CD14-positive monocyte (primary cell): Measurements from ENCODE around the gene PI4K2A. TPM values are rescaled to one million over a fixed set of nuclear protein-coding genes. Genes with fewer than 3 reads are reported as not detected.
A peak's percentile ranks its signal among the peaks of the same experiment; 100 is the strongest.

Experiments used
- DNase-seq, 3 donors: peaks; one replicate each; pipeline ENCODE4 v3.0.0-alpha.2; 2011 to 2022
- H2AFZ ChIP-seq: 2 replicates; pipeline ENCODE4 v1.6.0; 2012; ENCODE audit warnings: mild to moderate bottlenecking, low read depth, low read length, inconsistent platforms; ENCODE audit not compliant: insufficient read depth, poor library complexity, severe bottlenecking
- H3K27ac ChIP-seq, 2 donors: 1 replicate in 1 of 2; 2 replicates in 1 of 2; pipeline ENCODE4 v1.5.1; 2012 to 2013; ENCODE audit warnings: low read length in 2 of 2, control low read depth in 1 of 2, inconsistent platforms in 1 of 2, low read depth in 1 of 2, mild to moderate bottlenecking in 1 of 2
- H3K27me3 ChIP-seq, 2 donors: one replicate each; pipeline versions ENCODE4 v1.6.0 to v1.6.1; 2011 to 2013; ENCODE audit warnings: low read length in 2 of 2; ENCODE audit not compliant: control insufficient read depth in 2 of 2, insufficient read depth in 2 of 2
- H3K36me3 ChIP-seq, 2 donors: replicated peaks in 1 of 2; 1 replicate in 1 of 2; 2 replicates in 1 of 2; pipeline versions ENCODE4 v1.5.1 to v1.6.1; 2012 to 2013; ENCODE audit warnings: low read length in 2 of 2, control low read depth in 1 of 2, inconsistent platforms in 1 of 2, mild to moderate bottlenecking in 1 of 2; ENCODE audit not compliant: insufficient read depth in 2 of 2, control insufficient read depth in 1 of 2
- H3K4me1 ChIP-seq, 2 donors: 1 replicate in 1 of 2; 2 replicates in 1 of 2; pipeline versions ENCODE4 v1.5.1 to v1.6.1; 2012 to 2013; ENCODE audit warnings: low read length in 2 of 2, control low read depth in 1 of 2, inconsistent platforms in 1 of 2, mild to moderate bottlenecking in 1 of 2, moderate library complexity in 1 of 2; ENCODE audit not compliant: insufficient read depth in 2 of 2, control insufficient read depth in 1 of 2
- H3K4me2 ChIP-seq: replicated peaks from 2 replicates; pipeline ENCODE3; 2012; ENCODE audit warnings: low read length, moderate library complexity, mild to moderate bottlenecking; ENCODE audit not compliant: poor library complexity, severe bottlenecking; ENCODE audit errors: extremely low read depth
- H3K4me3 ChIP-seq, 3 experiments: fragments of 200-600 bp in 1 of 3; sonication (generic) in 1 of 3; replicated peaks in 1 of 3; 1 replicate in 2 of 3; 2 replicates in 1 of 3; pipeline ENCODE4 v1.5.1; 2011 to 2013; ENCODE audit warnings: low read length in 3 of 3, mild to moderate bottlenecking in 3 of 3, control low read depth in 2 of 3, low read depth in 2 of 3, inconsistent platforms in 1 of 3, moderate library complexity in 1 of 3
- H3K79me2 ChIP-seq: 2 replicates; pipeline ENCODE4 v1.6.0; 2012; ENCODE audit warnings: mild to moderate bottlenecking, control low read depth, inconsistent platforms, low read length, moderate library complexity; ENCODE audit not compliant: insufficient read depth
- H3K9ac ChIP-seq: 2 replicates; pipeline ENCODE4 v1.6.0; 2017; ENCODE audit warnings: low read length, mild to moderate bottlenecking; ENCODE audit not compliant: insufficient read depth, poor library complexity, severe bottlenecking
- H3K9me3 ChIP-seq, 2 donors: replicated peaks in 1 of 2; 1 replicate in 1 of 2; 2 replicates in 1 of 2; pipeline versions ENCODE4 v1.5.1 to v1.6.1; 2012 to 2013; ENCODE audit warnings: low read length in 2 of 2, control low read depth in 1 of 2; ENCODE audit not compliant: control insufficient read depth in 1 of 2, insufficient read depth in 1 of 2
- H4K20me1 ChIP-seq: 2 replicates; pipeline ENCODE4 v1.6.0; 2012; ENCODE audit warnings: mild to moderate bottlenecking, low read length, control low read depth, moderate library complexity; ENCODE audit not compliant: insufficient read depth
- H3K27ac Mint-ChIP-seq, 7 donors: one replicate each; pipeline ENCODE4 v1.8.0; 2020; ENCODE audit warnings: mild to moderate bottlenecking in 7 of 7, mixed read lengths in 7 of 7, moderate library complexity in 6 of 7, inconsistent platforms in 2 of 7
- H3K27me3 Mint-ChIP-seq, 3 donors: one replicate each; pipeline ENCODE4 v1.8.0; 2021 to 2022; ENCODE audit warnings: low read depth in 3 of 3, mild to moderate bottlenecking in 3 of 3, mixed read lengths in 3 of 3, moderate library complexity in 3 of 3, inconsistent platforms in 1 of 3
- H3K36me3 Mint-ChIP-seq, 2 donors: one replicate each; pipeline ENCODE4 v1.8.0; 2020; ENCODE audit warnings: mixed read lengths in 2 of 2, inconsistent platforms in 1 of 2, mild to moderate bottlenecking in 1 of 2
- H3K4me1 Mint-ChIP-seq: one replicate; pipeline ENCODE4 v1.8.0; 2020; ENCODE audit warnings: mild to moderate bottlenecking, mixed read lengths
- H3K4me3 Mint-ChIP-seq, 2 donors: one replicate each; pipeline ENCODE4 v1.8.0; 2020; ENCODE audit warnings: mild to moderate bottlenecking in 2 of 2, mixed read lengths in 2 of 2, moderate library complexity in 1 of 2
- H3K9me3 Mint-ChIP-seq, 7 donors: one replicate each; pipeline ENCODE4 v1.8.0; 2020 to 2022; ENCODE audit warnings: mixed read lengths in 7 of 7, mild to moderate bottlenecking in 6 of 7, moderate library complexity in 6 of 7, inconsistent platforms in 2 of 7
- WGBS: methylation state at CpG from one replicate; pipeline ENCODE4 v1.1.5; 2013; ENCODE audit warnings: missing lambda C conversion rate; ENCODE audit not compliant: insufficient coverage; 5-methylcytosine and 5-hydroxymethylcytosine counted together
- intact Hi-C, 2 donors: fragments of 100-400 bp; cut with micrococcal nuclease; formaldehyde crosslinking; loops; one replicate each; pipeline versions ENCODE4 v1.15.0 to v1.15.1; 2023
- polyA plus RNA-seq, 3 donors: library from polyadenylated mRNA; depleted of rRNA in 1 of 3; unstranded in 2 of 3; stranded (reverse) in 1 of 3; fragments of 300-500 nt in 2 of 3; fragments of >200 nt in 1 of 3; fragmentation: Illumina TruSeq in 2 of 3; gene quantifications; 1 replicate in 2 of 3; 2 replicates in 1 of 3; pipeline ENCODE4 v1.2.3, GENCODE V29; 2012 to 2021
- TF ChIP-seq, protein P1 (sequence below): fragments of 200-600 bp; IDR thresholded peaks from one replicate; pipeline ENCODE4 v1.8.0; 2022; ENCODE audit warnings: antibody characterized with exemption, mild to moderate bottlenecking

The PI4K2A gene
- polyA plus RNA-seq, 3 donors: 5.8 to 16.4 (median 6.7) TPM

DNA sequence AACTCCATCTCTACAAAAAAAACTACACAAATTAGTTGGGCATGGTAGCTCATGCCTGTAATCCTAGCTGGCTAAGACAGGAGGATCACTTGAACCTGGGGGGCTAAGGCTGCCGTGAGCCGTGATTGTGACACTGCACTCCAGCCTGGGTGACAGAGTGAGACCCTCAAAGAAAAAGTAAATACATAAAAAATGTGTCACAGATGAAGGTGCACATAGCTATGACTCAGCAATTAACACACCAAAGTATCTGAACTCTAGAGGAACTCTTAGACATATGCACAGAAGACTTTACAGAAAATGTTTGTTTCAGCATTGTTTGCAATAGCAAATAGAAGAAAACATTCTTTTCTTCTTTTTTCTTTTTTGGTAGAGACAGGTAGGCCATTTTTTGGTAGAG lies 42.7 kb upstream of the PI4K2A start:
- H3K4me2 ChIP-seq: no peak overlapping the region
- no peaks in the 10 kb centered on the region for H3K4me1 ChIP-seq
- Mint-ChIP-seq H3K27ac (peak overlapping the region in 1 of 7 donors; percentile 40), H3K9me3 (no peaks in the 10 kb centered on the region), H3K4me3 (no peak overlapping the region), H3K27me3 (peaks cover 0 to 4% (median 4%) of the 10 kb centered on the region in 3 donors), H3K36me3 (no peaks in the 10 kb centered on the region), H3K4me1 (no peaks in the 10 kb centered on the region)
- no peaks in the 10 kb centered on the region for H4K20me1 ChIP-seq
- H3K27ac ChIP-seq: no peak overlapping the region
- no peak overlapping the region for H3K9ac ChIP-seq
- no CpG with 5 or more reads among the region's 2 CpGs for WGBS
- TF ChIP-seq, protein P1, sequence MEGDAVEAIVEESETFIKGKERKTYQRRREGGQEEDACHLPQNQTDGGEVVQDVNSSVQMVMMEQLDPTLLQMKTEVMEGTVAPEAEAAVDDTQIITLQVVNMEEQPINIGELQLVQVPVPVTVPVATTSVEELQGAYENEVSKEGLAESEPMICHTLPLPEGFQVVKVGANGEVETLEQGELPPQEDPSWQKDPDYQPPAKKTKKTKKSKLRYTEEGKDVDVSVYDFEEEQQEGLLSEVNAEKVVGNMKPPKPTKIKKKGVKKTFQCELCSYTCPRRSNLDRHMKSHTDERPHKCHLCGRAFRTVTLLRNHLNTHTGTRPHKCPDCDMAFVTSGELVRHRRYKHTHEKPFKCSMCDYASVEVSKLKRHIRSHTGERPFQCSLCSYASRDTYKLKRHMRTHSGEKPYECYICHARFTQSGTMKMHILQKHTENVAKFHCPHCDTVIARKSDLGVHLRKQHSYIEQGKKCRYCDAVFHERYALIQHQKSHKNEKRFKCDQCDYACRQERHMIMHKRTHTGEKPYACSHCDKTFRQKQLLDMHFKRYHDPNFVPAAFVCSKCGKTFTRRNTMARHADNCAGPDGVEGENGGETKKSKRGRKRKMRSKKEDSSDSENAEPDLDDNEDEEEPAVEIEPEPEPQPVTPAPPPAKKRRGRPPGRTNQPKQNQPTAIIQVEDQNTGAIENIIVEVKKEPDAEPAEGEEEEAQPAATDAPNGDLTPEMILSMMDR: no peak
- no peak overlapping the region for H2AFZ ChIP-seq
- no peaks in the 10 kb centered on the region for H3K27me3 ChIP-seq
- H3K9me3 ChIP-seq: no peaks in the 10 kb centered on the region
- H3K36me3 ChIP-seq: no peaks in the 10 kb centered on the region
- intact Hi-C loops: no loop called here
- no peak for DNase-seq
- no peak overlapping the region for H3K4me3 ChIP-seq
- no peaks in the 10 kb centered on the region for H3K79me2 ChIP-seq

DNA sequence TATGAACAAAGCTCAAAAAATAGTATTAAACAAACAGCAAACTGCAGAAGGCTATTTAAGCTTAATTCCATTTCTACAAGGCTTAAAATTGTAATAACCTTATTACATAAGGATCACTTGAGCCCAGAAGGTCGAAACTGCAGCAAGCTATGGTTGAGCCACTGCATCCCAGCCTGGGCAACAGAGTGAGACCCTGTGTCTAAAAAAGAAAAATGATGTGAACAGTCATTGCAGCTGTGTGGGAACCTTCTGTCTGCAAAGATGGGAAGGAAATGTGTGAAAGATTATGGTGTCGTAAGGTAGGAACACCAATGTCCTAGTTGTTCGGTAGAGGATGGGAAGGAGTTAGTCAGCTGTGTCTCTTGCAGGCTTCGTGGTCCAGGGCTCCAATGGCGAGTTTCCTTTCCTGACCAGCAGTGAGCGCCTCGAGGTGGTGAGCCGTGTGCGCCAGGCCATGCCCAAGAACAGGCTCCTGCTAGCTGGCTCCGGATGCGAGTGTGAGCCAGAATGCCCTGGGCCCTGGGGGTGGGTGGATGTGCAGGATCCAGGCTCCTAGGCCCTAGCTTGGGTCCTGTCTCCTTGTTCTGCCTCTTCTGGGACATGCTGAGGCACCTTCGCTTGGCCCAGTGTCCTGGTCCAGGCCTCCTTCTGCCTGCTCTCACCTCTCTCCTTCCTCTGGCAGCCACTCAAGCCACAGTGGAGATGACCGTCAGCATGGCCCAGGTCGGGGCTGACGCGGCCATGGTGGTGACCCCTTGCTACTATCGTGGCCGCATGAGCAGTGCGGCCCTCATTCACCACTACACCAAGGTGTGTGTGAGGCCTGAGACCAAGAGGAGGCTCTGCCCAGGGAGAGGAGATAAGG lies 41.8 kb upstream of the PI4K2A start:
- no peaks in the 10 kb centered on the region for H3K9me3 ChIP-seq
- TF ChIP-seq, protein P1: no peak
- H3K4me3 ChIP-seq: no peak overlapping the region
- H3K36me3 ChIP-seq: no peaks in the 10 kb centered on the region
- H3K4me1 ChIP-seq: no peaks in the 10 kb centered on the region
- Mint-ChIP-seq H3K27ac (peak overlapping the region in 1 of 7 donors; percentile 1), H3K9me3 (peaks cover 0 to 1% (median 0%) of the 10 kb centered on the region in 7 donors), H3K4me3 (no peak overlapping the region), H3K4me1 (no peaks in the 10 kb centered on the region), H3K27me3 (peaks cover 0 to 4% (median 2%) of the 10 kb centered on the region in 3 donors), H3K36me3 (no peaks in the 10 kb centered on the region)
- no peak overlapping the region for H3K9ac ChIP-seq
- no peak for DNase-seq
- no peaks in the 10 kb centered on the region for H3K27me3 ChIP-seq
- H3K4me2 ChIP-seq: no peak overlapping the region
- no peak overlapping the region for H2AFZ ChIP-seq
- 75% methylated on average over 12 of the region's 19 CpGs for WGBS
- intact Hi-C loops: no loop called here
- no peaks in the 10 kb centered on the region for H4K20me1 ChIP-seq
- no peak overlapping the region for H3K27ac ChIP-seq
- H3K79me2 ChIP-seq: no peaks in the 10 kb centered on the region
